GM12878 (cell line): Measurements from ENCODE around the gene LIPG. TPM values are rescaled to one million over a fixed set of nuclear protein-coding genes. Genes with fewer than 3 reads are reported as not detected.

ENCODE experiments used
- ATAC-seq: fragments of 200-7000 bp; cut with Tn5 transposase; 3 replicates; pipeline ENCODE4 v1.9.1; 2020; ENCODE audit warnings: mild to moderate bottlenecking, moderate library complexity
- BruUV-seq: library from RNA; stranded (reverse); fragments of 400-500 nt; replicated peaks from 2 replicates; lab custom pipeline; 2021; lab: Mats Ljungman, UMichigan
- CTCF ChIA-PET: fragments of 300-600 bp; sonication (Branson Sonifier 250); formaldehyde crosslinking; extraction: SDS; loops from one replicate; lab custom pipeline; 2021; ENCODE audit warnings: inconsistent platforms; lab: Yijun Ruan, JAX
- POLR2A ChIA-PET: fragments of 350-600 bp; formaldehyde crosslinking; extraction: SDS; loops from one replicate; lab custom pipeline; 2021; ENCODE audit warnings: inconsistent platforms; lab: Charles Lee
- RAD21 ChIA-PET: fragments of 300-600 bp; sonication (Branson Sonifier 250); formaldehyde crosslinking; loops from one replicate; lab custom pipeline; 2023; ENCODE audit warnings: antibody characterized with exemption; ENCODE audit not compliant: unreplicated experiment; lab: Charles Lee
- SMC1A ChIA-PET: fragments of 300-600 bp; sonication (Branson Sonifier 250); formaldehyde crosslinking; loops from one replicate; lab custom pipeline; 2023; ENCODE audit not compliant: unreplicated experiment, uncharacterized antibody; lab: Charles Lee
- DNase-seq: peaks from one replicate; pipeline ENCODE4 v3.0.0-alpha.2; 2011; ENCODE audit warnings: low read depth, low spot score
- FAIRE-seq: peaks from 3 replicates; lab custom pipeline; 2011; peaks lifted over from hg19 to GRCh38; lab: Jason Lieb, UNC
- H2AFZ ChIP-seq: 2 replicates; pipeline ENCODE4 v1.6.0; 2011; ENCODE audit warnings: low read depth, low read length, control low read depth; ENCODE audit not compliant: control insufficient read depth
- H3K27ac ChIP-seq: 2 replicates; pipeline ENCODE4 v1.5.1; 2011; ENCODE audit warnings: control low read depth; ENCODE audit not compliant: control insufficient read depth, insufficient read depth
- H3K27me3 ChIP-seq, 2 experiments: replicated peaks in 1 of 2; 2 replicates each; pipeline versions ENCODE4 v1.6.0 to v1.6.1; 2011; ENCODE audit warnings: low read length in 1 of 2; ENCODE audit not compliant: control insufficient read depth in 2 of 2, insufficient read depth in 2 of 2
- H3K36me3 ChIP-seq, 2 experiments: 2 replicates each; pipeline ENCODE4 v1.5.1; 2011; ENCODE audit warnings: low read length in 1 of 2; ENCODE audit not compliant: control insufficient read depth in 2 of 2, insufficient read depth in 2 of 2
- H3K4me1 ChIP-seq: 2 replicates; pipeline ENCODE4 v1.6.1; 2011; ENCODE audit warnings: mild to moderate bottlenecking, low read length, moderate library complexity, mixed read lengths; ENCODE audit not compliant: control insufficient read depth, insufficient read depth
- H3K4me2 ChIP-seq: 2 replicates; pipeline ENCODE4 v1.6.0; 2011; ENCODE audit warnings: control low read depth; ENCODE audit not compliant: control insufficient read depth, insufficient read depth
- H3K4me3 ChIP-seq: fragments of 200-600 bp; sonication (generic); 2 replicates; pipeline ENCODE4 v1.5.1; 2016
- H3K79me2 ChIP-seq: 2 replicates; pipeline ENCODE4 v1.6.0; 2011; ENCODE audit warnings: low read length; ENCODE audit not compliant: control insufficient read depth, insufficient read depth
- H3K9ac ChIP-seq: 2 replicates; pipeline ENCODE4 v1.8.0; 2011; ENCODE audit warnings: low read length, control low read depth, mixed read lengths; ENCODE audit not compliant: control insufficient read depth, insufficient read depth
- H3K9me3 ChIP-seq: replicated peaks from 3 replicates; pipeline ENCODE4 v1.5.1; 2011; ENCODE audit warnings: mild to moderate bottlenecking, low read length; ENCODE audit not compliant: control insufficient read depth, insufficient read depth
- H4K20me1 ChIP-seq: 2 replicates; pipeline ENCODE4 v1.6.0; 2011; ENCODE audit not compliant: control insufficient read depth, insufficient read depth
- BRCA1 ChIP-seq: IDR thresholded peaks from 2 replicates; pipeline ENCODE4 v1.6.1; 2011; ENCODE audit warnings: low read depth, low read length, improper control_type of control experiment
- CEBPZ ChIP-seq: fragments of 150-350 bp; IDR thresholded peaks from 2 replicates; pipeline ENCODE4 v1.6.1; 2016; ENCODE audit warnings: low read depth, low read length
- ETV6 ChIP-seq, 2 experiments: fragments of 450-650 bp in 1 of 2; IDR thresholded peaks in 1 of 2; conservative IDR thresholded peaks in 1 of 2; 2 replicates each; pipeline ENCODE4 v1.6.1; 2014; ENCODE audit warnings: antibody characterized with exemption in 1 of 2, borderline replicate concordance in 1 of 2, low read depth in 1 of 2, mild to moderate bottlenecking in 1 of 2, moderate library complexity in 1 of 2
- GATAD2B ChIP-seq: fragments of 450-650 bp; conservative IDR thresholded peaks from 2 replicates; pipeline ENCODE4 v1.6.1; 2017; ENCODE audit warnings: low read depth, mild to moderate bottlenecking, moderate library complexity
- JUND ChIP-seq: IDR thresholded peaks from 2 replicates; pipeline ENCODE4 v1.6.1; 2012; ENCODE audit warnings: low read depth, mild to moderate bottlenecking, low read length, improper control_type of control experiment, moderate library complexity
- NFIC ChIP-seq: IDR thresholded peaks from 2 replicates; pipeline ENCODE4 v1.6.1; 2012; ENCODE audit warnings: low read depth, mild to moderate bottlenecking, inconsistent platforms, low read length, moderate library complexity
- NFYB ChIP-seq: IDR thresholded peaks from 2 replicates; pipeline ENCODE4 v1.6.1; 2011; ENCODE audit warnings: low read depth, mild to moderate bottlenecking, low read length, improper control_type of control experiment, moderate library complexity; ENCODE audit not compliant: insufficient read depth
- NR2C2 ChIP-seq: IDR thresholded peaks from 2 replicates; pipeline ENCODE4 v1.6.1; 2011; ENCODE audit warnings: borderline replicate concordance, low read depth; ENCODE audit not compliant: control insufficient read depth, insufficient read length
- SMARCA5 ChIP-seq: fragments of 450-650 bp; IDR thresholded peaks from 2 replicates; pipeline ENCODE4 v1.6.1; 2017; ENCODE audit warnings: mild to moderate bottlenecking
- SMC3 ChIP-seq: IDR thresholded peaks from 2 replicates; pipeline ENCODE4 v1.6.1; 2011; ENCODE audit warnings: low read length, improper control_type of control experiment, borderline replicate concordance
- SREBF2 ChIP-seq: IDR thresholded peaks from 2 replicates; pipeline ENCODE4 v1.6.1; 2012; ENCODE audit warnings: mild to moderate bottlenecking, low read length
- TARDBP ChIP-seq: IDR thresholded peaks from 2 replicates; pipeline ENCODE4 v1.6.1; 2016; ENCODE audit warnings: borderline replicate concordance
- TCF12 ChIP-seq: IDR thresholded peaks from 2 replicates; pipeline ENCODE4 v1.6.1; 2011; ENCODE audit warnings: low read depth, mild to moderate bottlenecking, low read length
- YY1 ChIP-seq: IDR thresholded peaks from 2 replicates; pipeline ENCODE4 v1.6.1; 2011; ENCODE audit warnings: low read depth, mild to moderate bottlenecking, low read length
- WGBS: methylation state at CpG from one replicate; pipeline ENCODE4 v1.1.6; 2016; ENCODE audit warnings: low lambda C conversion rate; ENCODE audit not compliant: insufficient replicate concordance, insufficient coverage; ENCODE audit errors: missing lambda C conversion rate; 5-methylcytosine and 5-hydroxymethylcytosine counted together
- in situ Hi-C: fragments of 300-500 bp; cut with MboI; formaldehyde crosslinking; loops from 9 replicates; pipeline ENCODE4 v1.14.3; 2018; ENCODE audit warnings: mixed read lengths
- intact Hi-C: fragments of 100-400 bp; cut with micrococcal nuclease; formaldehyde crosslinking; loops from one replicate; pipeline ENCODE4 v1.14.2; 2022; ENCODE audit not compliant: unreplicated experiment
- polyA plus RNA-seq, 11 experiments: library from polyadenylated mRNA; depleted of rRNA in 4 of 11; unstranded in 6 of 11; stranded (reverse) in 5 of 11; fragments of >200 nt; fragmentation: Nextera tagmentation in 4 of 11; fragmentation: Illumina TruSeq in 1 of 11; extraction: Ambion mirVana in 4 of 11; extraction: Trizol in 1 of 11; gene quantifications; 1 replicate in 1 of 11; 2 replicates in 10 of 11; pipeline versions ENCODE4 v1.2.1 to v1.2.3, GENCODE V29; 2011 to 2016; ENCODE audit warnings: inconsistent platforms in 2 of 11, missing spikeins in 2 of 11, low read depth in 1 of 11
- total RNA-seq, 4 experiments: library from RNA; depleted of rRNA in 3 of 4; stranded (reverse); fragments of >200 nt in 3 of 4; fragmentation: Illumina TruSeq in 1 of 4; extraction: Trizol in 1 of 4; gene quantifications; 2 replicates each; pipeline versions ENCODE4 v1.2.1 to v1.2.3, GENCODE V29; 2013 to 2021

Gene LIPG
- total and polyA plus RNA-seq, 10 of the 15 experiments (the other 5 are each of a cell fraction or from before 2014, with no cell fraction given): 0.04 to 0.55 (median 0.18) TPM; not detected in 1

- no peak overlapping the region for H3K9ac ChIP-seq
- no peak overlapping the region for H3K27ac ChIP-seq
- H3K27me3 ChIP-seq: no peaks in the 10 kb centered on the region
- H3K9me3 ChIP-seq: no peaks in the 10 kb centered on the region
- in situ Hi-C loops: no loop called here
- BruUV-seq: no TSS peak
- H3K79me2 ChIP-seq: no peaks in the 10 kb centered on the region
- H4K20me1 ChIP-seq: no peaks in the 10 kb centered on the region
- 89% methylated on average over 3 of the region's 3 CpGs for WGBS
- no peaks in the 10 kb centered on the region for H3K36me3 ChIP-seq
- RAD21 ChIA-PET: interaction anchor here (0.8 to 0.9 kb wide), 2 partner anchors 214 to 345 kb away, joined by 3 read pairs; no protein-coding TSS in a partner anchor
- SMC1A ChIA-PET: interaction anchor here (0.8 to 1.8 kb wide), 6 partner anchors 19 to 842 kb away, joined by 3 to 5 read pairs (median 4); no protein-coding TSS in a partner anchor
- H3K4me3 ChIP-seq: no peak overlapping the region
- TF ChIP-seq NFYB (no peak), TCF12 (no peak)
- CTCF ChIA-PET: interaction anchor here (0.8 to 13.3 kb wide), 7 partner anchors 8 to 343 kb away, joined by 3 to 177 read pairs (median 3); no protein-coding TSS in a partner anchor
- no peak overlapping the region for H3K4me2 ChIP-seq
- FAIRE-seq (no peak), DNase-seq (no peak), ATAC-seq (no peak)
- intact Hi-C loops: loop anchor here (10.0 kb wide), 2 partner anchors 129 to 679 kb away; partner anchors contain the start of gene MYO5B
- POLR2A ChIA-PET: interaction anchor here (0.6 to 1.5 kb wide), 2 partner anchors 10 to 533 kb away, joined by 3 read pairs; no protein-coding TSS in a partner anchor
- no peaks in the 10 kb centered on the region for H3K4me1 ChIP-seq
- H2AFZ ChIP-seq: no peak overlapping the region
Measured at GRCh38 chr18:49515516-49515915, 46.3 kb upstream of the LIPG start.

GRCh38 chr18:49517483-49517882 lies 44.4 kb upstream of the LIPG start:
- no peaks in the 10 kb centered on the region for H4K20me1 ChIP-seq
- H3K4me2 ChIP-seq: no peak overlapping the region
- no peak overlapping the region for H3K4me3 ChIP-seq
- H3K27me3 ChIP-seq: no peaks in the 10 kb centered on the region; a peak in 1 of 4 replicates
- ChIA-PET CTCF (interaction anchor here (0.6 to 13.3 kb wide), 2 partner anchors 198 to 341 kb away, joined by 3 to 177 read pairs; no protein-coding TSS in a partner anchor), RAD21 (interaction anchor here (1.5 kb wide), 1 partner anchor 912 kb away, joined by 3 read pairs; no protein-coding TSS in a partner anchor), POLR2A (no interaction called here), SMC1A (no interaction called here)
- 0% methylated on average over 2 of the region's 2 CpGs for WGBS
- TF ChIP-seq ETV6 (conservative IDR thresholded peaks at IDR 0.05 in 1 of 2, IDR thresholded peaks at IDR 0.05 in 1 of 2; ENCODE audit: borderline replicate concordance in 1 of 2, low read depth in 1 of 2) (no peak), CEBPZ (no peak), GATAD2B (no peak), TARDBP (no peak), SMARCA5 (no peak), BRCA1 (no peak), SMC3 (no peak), SREBF2 (no peak), YY1 (no peak), JUND (no peak), NFIC (no peak), NR2C2 (no peak)
- no peak overlapping the region for H3K27ac ChIP-seq
- no peaks in the 10 kb centered on the region for H3K9me3 ChIP-seq
- no peak overlapping the region for H2AFZ ChIP-seq
- DNase-seq (no peak), FAIRE-seq (no peak), ATAC-seq (no peak)
- intact Hi-C loops: loop anchor here (10.0 kb wide), 2 partner anchors 127 to 677 kb away; partner anchors contain the start of gene MYO5B
- H3K79me2 ChIP-seq: no peaks in the 10 kb centered on the region
- no peaks in the 10 kb centered on the region for H3K4me1 ChIP-seq
- no peaks in the 10 kb centered on the region for H3K36me3 ChIP-seq
- H3K9ac ChIP-seq: no peak overlapping the region
- BruUV-seq: no TSS peak
- in situ Hi-C loops: no loop called here
